Small intestine (tissue), 7 donors: ENCODE data around the gene NFS1. TPM values are rescaled to one million over a fixed set of nuclear protein-coding genes. Genes with fewer than 3 reads are reported as not detected.

Source experiments
- DNase-seq, 2 donors: peaks; one replicate each; pipeline versions ENCODE4 v3.0.0 to v3.0.0-alpha.2; 2013
- FAIRE-seq: peaks from 2 replicates; lab custom pipeline; 2012; peaks lifted over from hg19 to GRCh38; lab: Jason Lieb, UNC
- H3K27ac ChIP-seq, 3 donors: one replicate each; pipeline ENCODE4 v1.5.1; 2013; ENCODE audit warnings: low read length in 2 of 3, mild to moderate bottlenecking in 2 of 3, control low read depth in 1 of 3, inconsistent platforms in 1 of 3, low read depth in 1 of 3, moderate library complexity in 1 of 3
- H3K27me3 ChIP-seq, 3 donors: one replicate each; pipeline ENCODE4 v1.6.1; 2013; ENCODE audit warnings: low read length in 3 of 3, inconsistent platforms in 1 of 3; ENCODE audit not compliant: control insufficient read depth in 3 of 3, insufficient read depth in 3 of 3
- H3K36me3 ChIP-seq, 3 donors: one replicate each; pipeline ENCODE4 v1.6.1; 2013; ENCODE audit warnings: low read length in 3 of 3, inconsistent platforms in 1 of 3, low read depth in 1 of 3, mild to moderate bottlenecking in 1 of 3, moderate library complexity in 1 of 3; ENCODE audit not compliant: control insufficient read depth in 3 of 3, insufficient read depth in 2 of 3
- H3K4me1 ChIP-seq, 3 donors: one replicate each; pipeline ENCODE4 v1.6.1; 2013; ENCODE audit warnings: low read length in 2 of 3, inconsistent platforms in 1 of 3, low read depth in 1 of 3, mild to moderate bottlenecking in 1 of 3, moderate library complexity in 1 of 3; ENCODE audit not compliant: control insufficient read depth in 3 of 3, insufficient read depth in 2 of 3
- H3K4me3 ChIP-seq, 3 donors: one replicate each; pipeline ENCODE4 v1.5.1; 2013; ENCODE audit warnings: low read length in 3 of 3, control low read depth in 1 of 3, inconsistent platforms in 1 of 3, low read depth in 1 of 3, mild to moderate bottlenecking in 1 of 3, moderate library complexity in 1 of 3
- H3K9me3 ChIP-seq, 2 donors: one replicate each; pipeline ENCODE4 v1.6.1; 2013; ENCODE audit warnings: low read depth in 1 of 2, low read length in 1 of 2; ENCODE audit not compliant: control insufficient read depth in 2 of 2, insufficient read depth in 1 of 2
- WGBS, 3 donors: extraction: QIAGEN DNeasy Blood & Tissue Kit; methylation state at CpG; one replicate each; pipeline ENCODE4 v1.1.7; 2013; 5-methylcytosine and 5-hydroxymethylcytosine counted together
- polyA plus RNA-seq, 4 donors: library from polyadenylated mRNA; stranded (reverse) in 3 of 4; unstranded in 1 of 4; fragments of 200-250 nt in 3 of 4; fragments of 120-200 nt in 1 of 4; gene quantifications; one replicate each; pipeline versions ENCODE4 v1.2.1 to v1.2.3, GENCODE V29; 2013
- donor health status: healthy with polysubstance abuse.
- donor health status: control.
- donor health status: control.
- donor health status: Bipolar disorder and iron deficiency.
- donor health status: healthy.

The NFS1 gene
- polyA plus RNA-seq, 4 donors = 21.9 to 39.6 (median 34.1) TPM

GRCh38 chr20:35738410-35739179 lies 39.4 kb upstream of the NFS1 start:
- H3K27me3 ChIP-seq = no peaks in the 10 kb centered on the region
- H3K4me1 ChIP-seq = peaks cover 2 to 18% (median 6%) of the 10 kb centered on the region in 3 donors
- H3K36me3 ChIP-seq = peaks cover 18 to 24% (median 22%) of the 10 kb centered on the region in 3 donors
- H3K27ac ChIP-seq = no peak overlapping the region
- 46 to 54% (median 50%) methylated on average over 4 of the region's 4 CpGs for WGBS, 3 donors
- DNase-seq (no peak), FAIRE-seq (no peak)
- no peak overlapping the region for H3K4me3 ChIP-seq
- no peaks in the 10 kb centered on the region for H3K9me3 ChIP-seq

DNA sequence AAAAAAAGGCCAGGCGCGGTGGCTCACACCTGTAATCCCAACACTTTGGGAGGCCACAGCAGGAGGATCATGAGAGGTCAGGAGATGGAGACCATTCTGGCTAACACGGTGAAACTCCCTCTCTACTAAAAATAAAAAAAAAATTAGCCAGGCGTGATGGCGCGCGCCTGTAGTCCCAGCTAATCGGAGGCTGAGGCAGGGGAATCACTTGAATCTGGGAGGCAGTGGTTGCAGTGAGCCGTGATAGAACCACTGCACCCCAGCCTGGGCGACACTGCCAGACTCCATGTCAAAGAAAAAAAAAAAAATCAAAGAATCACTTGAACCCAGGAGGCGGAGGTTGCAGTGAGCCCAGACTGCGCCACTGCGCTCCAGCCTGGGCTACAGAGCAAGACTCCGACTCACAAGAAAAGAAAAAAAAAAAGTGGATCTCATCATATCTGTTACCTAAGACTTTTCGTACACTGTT lies 38.7 kb upstream of the NFS1 start:
- Histone ChIP-seq H3K4me1 (peaks cover 2 to 11% (median 6%) of the 10 kb centered on the region in 3 donors), H3K4me3 (no peak overlapping the region), H3K27me3 (no peaks in the 10 kb centered on the region), H3K27ac (peak overlapping the region in 1 of 3 donors; percentile 16), H3K9me3 (no peaks in the 10 kb centered on the region), H3K36me3 (peaks cover 18 to 29% (median 22%) of the 10 kb centered on the region in 3 donors)
- WGBS, 3 donors = 93 to 98% (median 95%) methylated on average over 13 to 15 of the region's 15 CpGs
- no peak for FAIRE-seq
- no peak for DNase-seq

- no peaks in the 10 kb centered on the region for H3K9me3 ChIP-seq
- no peak overlapping the region for H3K27ac ChIP-seq
- WGBS, 3 donors = 47 to 55% (median 48%) methylated on average over 7 of the region's 7 CpGs
- DNase-seq = no peak
- H3K4me1 ChIP-seq = peaks cover 2 to 11% (median 6%) of the 10 kb centered on the region in 3 donors
- no peaks in the 10 kb centered on the region for H3K27me3 ChIP-seq
- peaks cover 18 to 38% (median 29%) of the 10 kb centered on the region in 3 donors for H3K36me3 ChIP-seq
- FAIRE-seq = no peak
- no peak overlapping the region for H3K4me3 ChIP-seq
Observed at GRCh38 chr20:35735826-35736470, 36.8 kb upstream of the NFS1 start.

DNA sequence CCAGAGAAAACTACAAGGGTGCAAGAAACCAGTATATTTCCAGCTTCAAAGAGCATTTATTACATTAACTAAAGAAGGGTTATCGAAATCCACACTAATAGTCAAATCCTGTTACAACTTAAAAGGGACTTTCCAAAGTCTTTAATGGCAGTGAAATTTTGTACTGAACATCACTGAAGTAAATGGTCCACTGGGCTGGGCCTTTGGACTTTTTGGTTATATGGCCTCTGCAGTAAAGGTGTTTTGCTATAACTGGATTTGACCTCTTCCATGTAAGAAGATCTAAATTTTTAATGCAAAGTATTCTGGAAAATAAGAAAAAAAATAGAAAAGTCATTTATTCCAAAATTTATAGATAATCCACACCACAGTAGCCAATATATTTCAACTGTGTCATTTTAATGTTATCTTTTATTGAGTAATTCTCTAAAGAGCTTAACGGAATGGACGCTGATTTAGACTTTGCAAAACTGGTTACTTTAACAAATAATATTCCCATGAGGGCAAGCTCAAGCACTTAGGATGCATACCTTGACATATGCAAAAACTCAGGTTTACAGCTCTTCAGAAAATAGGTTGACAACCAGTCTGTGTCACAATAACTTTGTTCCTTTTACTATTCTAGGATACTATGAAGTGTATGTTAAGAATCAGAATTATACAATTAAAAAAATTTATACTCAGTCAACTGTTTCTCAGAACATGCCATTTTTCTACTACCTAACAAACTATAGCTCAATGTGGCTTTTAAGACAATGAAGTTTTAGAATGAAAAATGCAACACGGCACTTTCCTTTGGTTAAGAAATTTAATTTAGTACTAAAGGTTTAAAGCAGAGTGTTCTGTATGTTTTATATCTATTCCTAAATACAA lies 35.9 kb upstream of the NFS1 start:
- FAIRE-seq = no peak
- H3K9me3 ChIP-seq = no peaks in the 10 kb centered on the region
- 66 to 77% (median 69%) methylated on average over 4 of the region's 4 CpGs for WGBS, 3 donors
- peaks cover 18 to 38% (median 27%) of the 10 kb centered on the region in 3 donors for H3K36me3 ChIP-seq
- no peak overlapping the region for H3K4me3 ChIP-seq
- H3K27ac ChIP-seq = no peak overlapping the region
- H3K4me1 ChIP-seq = peaks cover 2 to 9% (median 6%) of the 10 kb centered on the region in 3 donors
- DNase-seq = no peak
- H3K27me3 ChIP-seq = no peaks in the 10 kb centered on the region

DNA sequence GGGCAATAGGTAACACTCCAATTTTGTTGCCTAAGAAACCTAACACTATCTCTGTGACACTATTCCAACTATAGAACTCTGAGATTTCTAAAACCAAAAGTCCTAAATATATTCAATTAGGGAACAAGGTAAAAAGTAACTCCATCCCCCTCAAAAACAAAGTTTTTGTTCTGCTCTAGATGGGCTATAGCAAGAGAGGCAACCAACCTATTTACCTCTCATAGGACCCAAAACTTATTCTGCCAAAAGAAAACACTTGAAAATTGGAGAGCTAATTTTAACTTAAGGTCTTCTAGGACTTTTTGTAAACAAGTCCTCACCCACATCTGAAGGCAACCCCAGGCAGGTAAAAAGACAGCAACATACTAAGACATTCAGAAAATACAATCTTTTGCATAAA lies 35.2 kb upstream of the NFS1 start:
- peaks cover 2 to 7% (median 5%) of the 10 kb centered on the region in 3 donors for H3K4me1 ChIP-seq
- DNase-seq = no peak
- no peak overlapping the region for H3K4me3 ChIP-seq
- no peaks in the 10 kb centered on the region for H3K9me3 ChIP-seq
- no peaks in the 10 kb centered on the region for H3K27me3 ChIP-seq
- peaks cover 19 to 37% (median 29%) of the 10 kb centered on the region in 3 donors for H3K36me3 ChIP-seq
- no peak for FAIRE-seq
- H3K27ac ChIP-seq = no peak overlapping the region

DNA sequence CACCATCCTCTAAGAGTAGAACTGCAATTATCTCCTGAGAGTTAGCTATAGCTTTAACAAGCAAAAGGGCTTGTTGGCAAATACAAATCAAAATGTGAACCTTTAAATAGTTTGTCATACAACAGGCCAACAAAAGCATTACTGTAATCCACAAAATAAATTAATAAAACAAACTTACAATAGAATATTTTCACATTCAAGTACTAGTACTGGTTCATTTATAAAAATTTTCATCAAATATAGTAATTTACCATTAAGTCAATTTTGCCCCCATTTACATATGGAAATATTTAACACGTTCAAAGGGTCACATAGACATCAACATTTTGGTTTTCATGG lies 33.5 kb upstream of the NFS1 start:
- peaks cover 0 to 5% (median 0%) of the 10 kb centered on the region in 3 donors for H3K4me1 ChIP-seq

GRCh38 chr20:35731862-35732643 lies 32.9 kb upstream of the NFS1 start:
- FAIRE-seq (no peak), DNase-seq (no peak)
- Histone ChIP-seq H3K4me1 (peaks cover 0 to 5% (median 0%) of the 10 kb centered on the region in 3 donors), H3K4me3 (no peak overlapping the region), H3K9me3 (no peaks in the 10 kb centered on the region), H3K27me3 (no peaks in the 10 kb centered on the region), H3K36me3 (peaks cover 11 to 36% (median 24%) of the 10 kb centered on the region in 3 donors), H3K27ac (no peak overlapping the region)
- 88 to 90% (median 89%) methylated on average over 24 of the region's 24 CpGs for WGBS, 3 donors

More for the DNA sequence above, 33.5 kb upstream of the NFS1 start:
- H3K27ac ChIP-seq = no peak overlapping the region
- H3K27me3 ChIP-seq = no peaks in the 10 kb centered on the region
- peaks cover 11 to 38% (median 22%) of the 10 kb centered on the region in 3 donors for H3K36me3 ChIP-seq
- 28 to 44% (median 40%) methylated on average over 1 of the region's 1 CpG for WGBS, 3 donors
- no peak overlapping the region for H3K4me3 ChIP-seq
- no peak for DNase-seq
- FAIRE-seq = no peak
- no peaks in the 10 kb centered on the region for H3K9me3 ChIP-seq
